A549 (cell line): ENCODE results near the gene FCRL3. TPM values are rescaled to one million over a fixed set of nuclear protein-coding genes. Genes with fewer than 3 reads are reported as not detected.

Experiments
- ATAC-seq, 2 experiments: fragments of 200-7000 bp in 1 of 2; fragments of >200 bp in 1 of 2; cut with Nextera tagmentation in 1 of 2; cut with Tn5 transposase in 1 of 2; 3 replicates each; pipeline versions ENCODE4 v1.8.0 to v1.9.1; 2018 to 2020; ENCODE audit warnings: mild to moderate bottlenecking in 1 of 2, moderate library complexity in 1 of 2
- CTCF ChIA-PET: fragments of 300-600 bp; sonication (Branson Sonifier 250); formaldehyde crosslinking; extraction: SDS; loops from one replicate; lab custom pipeline; 2021; ENCODE audit warnings: antibody characterized with exemption, inconsistent platforms; lab: Yijun Ruan, JAX
- POLR2A ChIA-PET: fragments of 350-600 bp; formaldehyde crosslinking; extraction: SDS; loops from one replicate; lab custom pipeline; 2021; ENCODE audit warnings: antibody characterized with exemption, inconsistent platforms; lab: Yijun Ruan, JAX
- DNase-seq, 2 experiments: peaks; one replicate each; pipeline versions ENCODE4 v3.0.0 to v3.0.0-alpha.2; 2011 to 2016; ENCODE audit warnings: low read depth in 1 of 2, low spot score in 1 of 2
- FAIRE-seq: peaks from 2 replicates; lab custom pipeline; 2011; peaks lifted over from hg19 to GRCh38; lab: Jason Lieb, UNC
- H3K27ac ChIP-seq, 2 experiments: fragments of >200 bp; sonication (Bioruptor Twin); formaldehyde crosslinking; 3 replicates each; pipeline ENCODE4 v1.5.1; 2016 to 2017
- H3K4me1 ChIP-seq: fragments of >200 bp; sonication (Bioruptor Twin); formaldehyde crosslinking; 3 replicates; pipeline ENCODE4 v1.6.1; 2016
- H3K4me2 ChIP-seq: fragments of >200 bp; sonication (Bioruptor Twin); formaldehyde crosslinking; 3 replicates; pipeline ENCODE4 v1.6.1; 2016
- H3K4me3 ChIP-seq: fragments of >200 bp; sonication (Bioruptor Twin); formaldehyde crosslinking; 3 replicates; pipeline ENCODE4 v1.5.1; 2016
- H3K9me3 ChIP-seq: fragments of >200 bp; sonication (Bioruptor Twin); formaldehyde crosslinking; 3 replicates; pipeline ENCODE4 v1.6.1; 2016
- BHLHE40 ChIP-seq: IDR thresholded peaks from 2 replicates; pipeline ENCODE4 v1.6.1; 2012; ENCODE audit warnings: low read depth, low read length, inconsistent platforms
- CBX8 ChIP-seq: fragments of 200-600 bp; sonication (generic); IDR thresholded peaks from 2 replicates; pipeline ENCODE4 v1.6.1; 2016
- CHD4 ChIP-seq: fragments of 200-600 bp; sonication (generic); IDR thresholded peaks from 2 replicates; pipeline ENCODE4 v1.6.1; 2016; ENCODE audit warnings: antibody characterized with exemption, mild to moderate bottlenecking, borderline replicate concordance
- HMGXB4 ChIP-seq: fragments of 250-450 bp; sonication (Bioruptor Pico); IDR thresholded peaks from 2 replicates; pipeline ENCODE4 v1.5.0; 2021; ENCODE audit warnings: mild to moderate bottlenecking, moderate library complexity, borderline replicate concordance
- HOXA7 ChIP-seq: fragments of 250-450 bp; sonication (Bioruptor Pico); IDR thresholded peaks from 2 replicates; pipeline ENCODE4 v1.5.0; 2020; ENCODE audit warnings: mild to moderate bottlenecking, moderate library complexity
- HOXB5 ChIP-seq: fragments of 250-450 bp; sonication (Bioruptor Pico); IDR thresholded peaks from 2 replicates; pipeline ENCODE4 v1.5.0; 2020; ENCODE audit warnings: mild to moderate bottlenecking, moderate library complexity
- KDM1A ChIP-seq: fragments of 200-600 bp; sonication (generic); IDR thresholded peaks from 2 replicates; pipeline ENCODE4 v1.6.1; 2016; ENCODE audit warnings: low read depth, mild to moderate bottlenecking
- MAX ChIP-seq: IDR thresholded peaks from 2 replicates; pipeline ENCODE4 v1.6.1; 2012
- MYC ChIP-seq: IDR thresholded peaks from 2 replicates; pipeline ENCODE4 v1.6.1; 2012; ENCODE audit warnings: mild to moderate bottlenecking, inconsistent platforms, low read length, improper control_type of control experiment, borderline replicate concordance
- NFE2L2 ChIP-seq: fragments of 150-350 bp; conservative IDR thresholded peaks from 2 replicates; pipeline ENCODE4 v1.6.1; 2014; ENCODE audit warnings: low read length
- PHF8 ChIP-seq: fragments of 200-600 bp; sonication (generic); IDR thresholded peaks from 2 replicates; pipeline ENCODE4 v1.6.1; 2016; ENCODE audit warnings: low read depth, mild to moderate bottlenecking, antibody characterized with exemption, moderate library complexity, borderline replicate concordance
- POLR2A ChIP-seq: IDR thresholded peaks from 2 replicates; pipeline ENCODE4 v1.6.1; 2012; ENCODE audit warnings: mild to moderate bottlenecking, low read length
- RARB ChIP-seq: fragments of 250-450 bp; sonication (Bioruptor Pico); IDR thresholded peaks from 2 replicates; pipeline ENCODE4 v1.8.0; 2021; ENCODE audit warnings: mild to moderate bottlenecking, moderate library complexity
- RCOR1 ChIP-seq: fragments of 150-350 bp; IDR thresholded peaks from 2 replicates; pipeline ENCODE4 v1.6.1; 2014; ENCODE audit warnings: antibody characterized with exemption, low read length, low read depth
- RFX5 ChIP-seq: fragments of 450-650 bp; IDR thresholded peaks from 2 replicates; pipeline ENCODE4 v1.7.1; 2014; ENCODE audit warnings: antibody characterized with exemption, mild to moderate bottlenecking, moderate library complexity
- RNF2 ChIP-seq: fragments of 200-600 bp; sonication (generic); IDR thresholded peaks from 2 replicates; pipeline ENCODE4 v1.6.1; 2016; ENCODE audit warnings: low read depth, mild to moderate bottlenecking, antibody characterized with exemption, moderate library complexity, borderline replicate concordance
- SMC3 ChIP-seq: fragments of >200 bp; sonication (Bioruptor Twin); formaldehyde crosslinking; IDR thresholded peaks from 3 replicates; pipeline ENCODE4 v1.6.1; 2018; ENCODE audit warnings: inconsistent platforms
- TFCP2L1 ChIP-seq: fragments of 250-450 bp; sonication (Bioruptor Pico); IDR thresholded peaks from 2 replicates; pipeline ENCODE4 v1.5.0; 2021; ENCODE audit warnings: mild to moderate bottlenecking
- TP53 ChIP-seq: fragments of 250-450 bp; sonication (Bioruptor Pico); IDR thresholded peaks from 2 replicates; pipeline ENCODE4 v1.5.0; 2021; ENCODE audit warnings: mild to moderate bottlenecking, moderate library complexity
- ZNF302 ChIP-seq: fragments of 250-450 bp; sonication (Bioruptor Pico); IDR thresholded peaks from 2 replicates; pipeline ENCODE4 v1.9.0; 2021; ENCODE audit warnings: inconsistent platforms, mild to moderate bottlenecking, moderate library complexity
- ZSCAN20 ChIP-seq: fragments of 250-450 bp; sonication (Bioruptor Pico); IDR thresholded peaks from 2 replicates; pipeline ENCODE4 v1.8.0; 2022; ENCODE audit warnings: mild to moderate bottlenecking, moderate library complexity
- WGBS: methylation state at CpG from one replicate; pipeline ENCODE4 v1.1.6; 2017; ENCODE audit errors: missing lambda C conversion rate; 5-methylcytosine and 5-hydroxymethylcytosine counted together
- polyA plus RNA-seq, 4 experiments: library from polyadenylated mRNA; depleted of rRNA in 3 of 4; stranded (reverse); fragments of >200 nt; fragmentation: RNase III in 1 of 4; extraction: RNeasy Plus Mini Kit Qiagen cat#74134 plus additional on column Dnase treatment in 1 of 4; gene quantifications; 2 replicates in 3 of 4; 3 replicates in 1 of 4; pipeline ENCODE4 v1.2.3, GENCODE V29; 2011 to 2017
- TF ChIP-seq, protein P1 (sequence below): fragments of >200 bp; sonication (Bioruptor Twin); formaldehyde crosslinking; IDR thresholded peaks from 2 replicates; pipeline ENCODE4 v1.6.1; 2016
- TF ChIP-seq, protein P2 (sequence below): fragments of 200-600 bp; sonication (generic); IDR thresholded peaks from 2 replicates; pipeline ENCODE4 v1.6.1; 2016; ENCODE audit warnings: antibody characterized with exemption, mild to moderate bottlenecking, moderate library complexity
- TF ChIP-seq, protein P3 (sequence below): fragments of 450-650 bp; IDR thresholded peaks from 2 replicates; pipeline ENCODE4 v1.6.1; 2014; ENCODE audit warnings: antibody characterized with exemption

The FCRL3 gene
- polyA plus RNA-seq, 2 of the 4 experiments (the other 2 are of a cell fraction), result 0.01 TPM; not detected in 1

- ChIA-PET POLR2A (no interaction called here), CTCF (no interaction called here)
- DNase-seq (no peak), ATAC-seq (no peak), FAIRE-seq (no peak)
- WGBS, result 3% methylated on average over 5 of the region's 5 CpGs
- Histone ChIP-seq H3K4me2 (no peak overlapping the region), H3K9me3 (no peaks in the 10 kb centered on the region), H3K4me3 (no peak overlapping the region), H3K4me1 (no peaks in the 10 kb centered on the region), H3K27ac (no peak overlapping the region)
- TF ChIP-seq SMC3, result no peak
- TF ChIP-seq, protein P1, sequence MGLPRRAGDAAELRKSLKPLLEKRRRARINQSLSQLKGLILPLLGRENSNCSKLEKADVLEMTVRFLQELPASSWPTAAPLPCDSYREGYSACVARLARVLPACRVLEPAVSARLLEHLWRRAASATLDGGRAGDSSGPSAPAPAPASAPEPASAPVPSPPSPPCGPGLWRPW, result no peak
- TF ChIP-seq, protein P2, sequence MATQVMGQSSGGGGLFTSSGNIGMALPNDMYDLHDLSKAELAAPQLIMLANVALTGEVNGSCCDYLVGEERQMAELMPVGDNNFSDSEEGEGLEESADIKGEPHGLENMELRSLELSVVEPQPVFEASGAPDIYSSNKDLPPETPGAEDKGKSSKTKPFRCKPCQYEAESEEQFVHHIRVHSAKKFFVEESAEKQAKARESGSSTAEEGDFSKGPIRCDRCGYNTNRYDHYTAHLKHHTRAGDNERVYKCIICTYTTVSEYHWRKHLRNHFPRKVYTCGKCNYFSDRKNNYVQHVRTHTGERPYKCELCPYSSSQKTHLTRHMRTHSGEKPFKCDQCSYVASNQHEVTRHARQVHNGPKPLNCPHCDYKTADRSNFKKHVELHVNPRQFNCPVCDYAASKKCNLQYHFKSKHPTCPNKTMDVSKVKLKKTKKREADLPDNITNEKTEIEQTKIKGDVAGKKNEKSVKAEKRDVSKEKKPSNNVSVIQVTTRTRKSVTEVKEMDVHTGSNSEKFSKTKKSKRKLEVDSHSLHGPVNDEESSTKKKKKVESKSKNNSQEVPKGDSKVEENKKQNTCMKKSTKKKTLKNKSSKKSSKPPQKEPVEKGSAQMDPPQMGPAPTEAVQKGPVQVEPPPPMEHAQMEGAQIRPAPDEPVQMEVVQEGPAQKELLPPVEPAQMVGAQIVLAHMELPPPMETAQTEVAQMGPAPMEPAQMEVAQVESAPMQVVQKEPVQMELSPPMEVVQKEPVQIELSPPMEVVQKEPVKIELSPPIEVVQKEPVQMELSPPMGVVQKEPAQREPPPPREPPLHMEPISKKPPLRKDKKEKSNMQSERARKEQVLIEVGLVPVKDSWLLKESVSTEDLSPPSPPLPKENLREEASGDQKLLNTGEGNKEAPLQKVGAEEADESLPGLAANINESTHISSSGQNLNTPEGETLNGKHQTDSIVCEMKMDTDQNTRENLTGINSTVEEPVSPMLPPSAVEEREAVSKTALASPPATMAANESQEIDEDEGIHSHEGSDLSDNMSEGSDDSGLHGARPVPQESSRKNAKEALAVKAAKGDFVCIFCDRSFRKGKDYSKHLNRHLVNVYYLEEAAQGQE, result no peak
- no peak for TF ChIP-seq ZSCAN20 (CRISPR knock-in tag)
- no peak for TF ChIP-seq HOXB5 (CRISPR knock-in tag)
- TF ChIP-seq ZNF302, result no peak
- TF ChIP-seq POLR2A, result no peak
- TF ChIP-seq CBX8, result no peak
- no peak for TF ChIP-seq HMGXB4 (CRISPR knock-in tag)
- TF ChIP-seq RFX5, result no peak
- no peak for TF ChIP-seq RCOR1
- TF ChIP-seq KDM1A, result no peak
- no peak for TF ChIP-seq CHD4
These were observed 1.8 kb upstream of the FCRL3 start for GRCh38 chr1:157702308-157702825.

DNA sequence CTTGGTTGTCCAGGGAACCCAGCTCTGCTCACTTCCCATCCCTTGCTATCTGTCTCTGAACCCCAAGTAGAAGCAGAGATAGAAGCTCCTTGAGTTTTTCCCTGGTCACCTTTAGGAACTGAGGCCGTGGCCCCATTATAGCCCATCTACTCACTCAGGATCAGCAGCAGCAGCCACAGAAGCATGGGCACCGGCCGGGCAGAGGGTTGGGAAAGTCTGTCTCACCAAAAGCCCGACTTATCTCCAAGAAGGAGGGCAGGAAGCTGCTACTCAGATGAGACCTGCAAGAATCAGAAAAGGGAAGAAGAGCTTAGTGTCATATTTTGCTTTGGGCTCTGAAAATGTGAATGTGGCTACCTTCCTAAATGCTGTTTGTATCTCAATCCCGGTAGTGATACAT, 264 bp downstream of the FCRL3 start:
- 5% methylated on average over 5 of the region's 5 CpGs for WGBS
- no peak for FAIRE-seq
- Histone ChIP-seq H3K27ac (no peak overlapping the region), H3K9me3 (no peaks in the 10 kb centered on the region), H3K4me2 (no peak overlapping the region), H3K4me1 (no peaks in the 10 kb centered on the region), H3K4me3 (no peak overlapping the region)
- ATAC-seq, result no peak
- DNase-seq, result no peak
- ChIA-PET CTCF (no interaction called here), POLR2A (no interaction called here)
- TF ChIP-seq, protein P1, result no peak
- TF ChIP-seq BHLHE40, result no peak
- no peak for TF ChIP-seq NFE2L2
- TF ChIP-seq TP53 (CRISPR knock-in tag), result no peak
- TF ChIP-seq HOXB5 (CRISPR knock-in tag), result no peak

DNA sequence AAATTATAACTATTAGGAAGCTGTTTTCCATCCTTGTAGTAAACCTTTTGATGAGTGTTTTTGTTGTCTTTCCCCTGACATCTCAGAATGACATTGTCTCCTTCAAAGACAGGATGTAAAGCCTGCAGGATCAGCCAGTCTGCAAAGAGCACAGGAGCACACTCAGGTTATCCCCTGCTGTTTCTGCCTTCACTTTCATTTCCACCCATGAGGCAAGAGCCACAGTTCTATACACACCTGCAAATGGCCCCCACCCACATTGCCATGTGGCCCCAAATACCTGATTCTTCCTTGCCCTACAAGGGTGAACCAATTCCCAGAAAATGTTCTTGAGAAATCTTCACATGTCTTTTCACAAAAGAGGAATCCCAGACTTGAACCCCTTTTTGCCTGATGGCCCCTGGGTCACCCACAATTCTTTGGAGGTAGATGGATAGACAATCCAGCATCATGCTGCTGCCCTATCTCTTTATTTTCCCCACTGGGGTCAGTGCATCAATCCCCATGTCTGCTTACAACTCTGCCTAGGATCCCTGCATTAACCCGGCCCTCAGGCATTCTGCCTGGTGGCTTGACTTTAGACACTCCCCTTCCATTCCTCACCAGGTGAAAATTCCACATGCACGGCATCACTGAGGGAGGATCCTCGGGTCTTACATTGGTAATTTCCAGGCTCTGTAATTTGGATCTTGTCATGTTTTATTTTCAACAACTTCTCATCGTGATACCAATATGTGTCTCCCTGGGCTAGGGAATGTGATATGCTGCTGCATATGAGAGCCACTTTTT, 2.6 kb downstream of the FCRL3 start:
- ATAC-seq (no peak), FAIRE-seq (no peak), DNase-seq (no peak)
- Histone ChIP-seq H3K4me1 (no peaks in the 10 kb centered on the region), H3K9me3 (no peaks in the 10 kb centered on the region), H3K4me3 (no peak overlapping the region), H3K4me2 (no peak overlapping the region), H3K27ac (no peak overlapping the region)
- 6% methylated on average over 4 of the region's 4 CpGs for WGBS
- CTCF ChIA-PET, result no interaction called here
- POLR2A ChIA-PET, result no interaction called here
- TF ChIP-seq TFCP2L1 (CRISPR knock-in tag) (no peak), MAX (no peak), RNF2 (no peak), HOXA7 (CRISPR knock-in tag) (no peak), RARB (CRISPR knock-in tag) (no peak), MYC (no peak), PHF8 (no peak), HMGXB4 (CRISPR knock-in tag) (no peak), NFE2L2 (no peak), RCOR1 (no peak)
- TF ChIP-seq, protein P3, sequence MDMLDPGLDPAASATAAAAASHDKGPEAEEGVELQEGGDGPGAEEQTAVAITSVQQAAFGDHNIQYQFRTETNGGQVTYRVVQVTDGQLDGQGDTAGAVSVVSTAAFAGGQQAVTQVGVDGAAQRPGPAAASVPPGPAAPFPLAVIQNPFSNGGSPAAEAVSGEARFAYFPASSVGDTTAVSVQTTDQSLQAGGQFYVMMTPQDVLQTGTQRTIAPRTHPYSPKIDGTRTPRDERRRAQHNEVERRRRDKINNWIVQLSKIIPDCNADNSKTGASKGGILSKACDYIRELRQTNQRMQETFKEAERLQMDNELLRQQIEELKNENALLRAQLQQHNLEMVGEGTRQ, result no peak
